ENCODE results near the gene PDE6G.

DNA sequence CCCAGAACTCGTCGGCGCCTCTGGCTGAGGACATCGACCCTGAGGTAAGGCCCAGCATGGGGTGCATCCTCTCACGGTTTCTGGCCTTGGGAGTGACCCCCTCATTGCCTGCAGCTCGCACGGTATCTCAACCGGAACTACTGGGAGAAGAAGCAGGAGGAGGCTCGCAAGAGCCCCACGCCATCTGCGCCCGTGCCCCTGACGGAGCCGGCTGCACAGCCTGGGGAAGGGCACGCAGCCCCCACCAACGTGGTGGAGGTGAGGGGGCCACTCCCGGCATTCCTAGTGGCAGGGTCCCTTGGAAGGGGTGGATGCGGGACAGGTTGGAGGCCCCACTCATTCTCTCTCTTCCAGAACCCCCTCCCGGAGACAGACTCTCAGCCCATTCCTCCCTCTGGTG is 38.5 kb upstream of the PDE6G start:
- TF ChIP-seq, protein P1, sequence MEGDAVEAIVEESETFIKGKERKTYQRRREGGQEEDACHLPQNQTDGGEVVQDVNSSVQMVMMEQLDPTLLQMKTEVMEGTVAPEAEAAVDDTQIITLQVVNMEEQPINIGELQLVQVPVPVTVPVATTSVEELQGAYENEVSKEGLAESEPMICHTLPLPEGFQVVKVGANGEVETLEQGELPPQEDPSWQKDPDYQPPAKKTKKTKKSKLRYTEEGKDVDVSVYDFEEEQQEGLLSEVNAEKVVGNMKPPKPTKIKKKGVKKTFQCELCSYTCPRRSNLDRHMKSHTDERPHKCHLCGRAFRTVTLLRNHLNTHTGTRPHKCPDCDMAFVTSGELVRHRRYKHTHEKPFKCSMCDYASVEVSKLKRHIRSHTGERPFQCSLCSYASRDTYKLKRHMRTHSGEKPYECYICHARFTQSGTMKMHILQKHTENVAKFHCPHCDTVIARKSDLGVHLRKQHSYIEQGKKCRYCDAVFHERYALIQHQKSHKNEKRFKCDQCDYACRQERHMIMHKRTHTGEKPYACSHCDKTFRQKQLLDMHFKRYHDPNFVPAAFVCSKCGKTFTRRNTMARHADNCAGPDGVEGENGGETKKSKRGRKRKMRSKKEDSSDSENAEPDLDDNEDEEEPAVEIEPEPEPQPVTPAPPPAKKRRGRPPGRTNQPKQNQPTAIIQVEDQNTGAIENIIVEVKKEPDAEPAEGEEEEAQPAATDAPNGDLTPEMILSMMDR (IDR thresholded peaks at IDR 0.05) = no peak
- TF ChIP-seq, protein P2, sequence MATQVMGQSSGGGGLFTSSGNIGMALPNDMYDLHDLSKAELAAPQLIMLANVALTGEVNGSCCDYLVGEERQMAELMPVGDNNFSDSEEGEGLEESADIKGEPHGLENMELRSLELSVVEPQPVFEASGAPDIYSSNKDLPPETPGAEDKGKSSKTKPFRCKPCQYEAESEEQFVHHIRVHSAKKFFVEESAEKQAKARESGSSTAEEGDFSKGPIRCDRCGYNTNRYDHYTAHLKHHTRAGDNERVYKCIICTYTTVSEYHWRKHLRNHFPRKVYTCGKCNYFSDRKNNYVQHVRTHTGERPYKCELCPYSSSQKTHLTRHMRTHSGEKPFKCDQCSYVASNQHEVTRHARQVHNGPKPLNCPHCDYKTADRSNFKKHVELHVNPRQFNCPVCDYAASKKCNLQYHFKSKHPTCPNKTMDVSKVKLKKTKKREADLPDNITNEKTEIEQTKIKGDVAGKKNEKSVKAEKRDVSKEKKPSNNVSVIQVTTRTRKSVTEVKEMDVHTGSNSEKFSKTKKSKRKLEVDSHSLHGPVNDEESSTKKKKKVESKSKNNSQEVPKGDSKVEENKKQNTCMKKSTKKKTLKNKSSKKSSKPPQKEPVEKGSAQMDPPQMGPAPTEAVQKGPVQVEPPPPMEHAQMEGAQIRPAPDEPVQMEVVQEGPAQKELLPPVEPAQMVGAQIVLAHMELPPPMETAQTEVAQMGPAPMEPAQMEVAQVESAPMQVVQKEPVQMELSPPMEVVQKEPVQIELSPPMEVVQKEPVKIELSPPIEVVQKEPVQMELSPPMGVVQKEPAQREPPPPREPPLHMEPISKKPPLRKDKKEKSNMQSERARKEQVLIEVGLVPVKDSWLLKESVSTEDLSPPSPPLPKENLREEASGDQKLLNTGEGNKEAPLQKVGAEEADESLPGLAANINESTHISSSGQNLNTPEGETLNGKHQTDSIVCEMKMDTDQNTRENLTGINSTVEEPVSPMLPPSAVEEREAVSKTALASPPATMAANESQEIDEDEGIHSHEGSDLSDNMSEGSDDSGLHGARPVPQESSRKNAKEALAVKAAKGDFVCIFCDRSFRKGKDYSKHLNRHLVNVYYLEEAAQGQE (IDR thresholded peaks at IDR 0.05; ENCODE audit: insufficient read depth in 1 of 2, low read depth in 2 of 2, low read length in 1 of 2) = no peak
